GM18507 (cell line): ENCODE measurements around the gene TBC1D19.

Experiments used
- DNase-seq: peaks from one replicate; pipeline ENCODE4 v3.0.0; 2011; ENCODE audit warnings: low read depth; ENCODE audit not compliant: insufficient read length; ENCODE audit errors: extremely low spot score
- FAIRE-seq: peaks from 2 replicates; lab custom pipeline; 2011; peaks lifted over from hg19 to GRCh38; lab: Jason Lieb, UNC

The TBC1D19 gene

GRCh38 chr4:26723216-26723615, 139.3 kb downstream of the TBC1D19 start:
- DNase-seq (no peak), FAIRE-seq (peak; percentile 78)

- no peak for FAIRE-seq
- no peak for DNase-seq
Measured at GRCh38 chr4:26724534-26724933, 140.7 kb downstream of the TBC1D19 start.

GRCh38 chr4:26726655-26727387, 142.9 kb downstream of the TBC1D19 start:
- DNase-seq: no peak
- FAIRE-seq: no peak

DNA sequence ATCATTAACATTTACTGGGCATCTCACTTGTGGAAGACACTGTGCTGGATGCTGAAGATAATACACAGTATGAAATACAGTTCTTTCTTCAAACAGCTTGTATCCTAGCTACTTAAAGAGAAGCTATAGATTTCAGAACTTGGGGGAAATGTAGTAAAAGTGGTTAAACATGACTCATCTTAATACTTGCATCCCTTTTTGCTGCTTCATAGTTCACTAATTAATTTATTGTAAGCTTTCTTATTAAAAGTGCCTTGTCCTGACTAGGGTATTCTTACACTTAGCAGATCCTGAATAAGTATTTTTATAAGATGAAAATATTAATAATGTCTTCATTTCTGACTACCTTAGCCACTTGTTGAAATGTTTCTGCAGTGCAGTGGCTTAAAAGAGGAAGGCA, 144.0 kb downstream of the TBC1D19 start:
- DNase-seq: no peak

DNA sequence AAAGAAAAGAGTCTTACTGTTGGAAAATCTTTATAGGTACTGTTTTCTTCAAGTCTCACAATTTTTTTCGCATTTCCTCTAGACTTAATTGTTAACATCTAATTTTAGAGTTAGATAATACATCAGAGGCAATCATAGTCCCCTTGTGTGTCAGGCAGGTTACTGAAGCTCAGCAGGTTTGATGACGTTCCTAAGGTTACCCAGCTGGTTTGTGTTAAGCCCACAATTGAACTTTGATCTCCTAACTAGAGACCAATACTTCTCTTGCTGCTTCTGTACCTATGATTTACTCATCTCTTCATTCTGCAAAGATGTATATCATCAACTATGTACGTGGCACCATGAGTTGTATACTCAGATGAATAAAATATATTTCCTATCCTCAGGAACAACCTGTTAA, 145.1 kb downstream of the TBC1D19 start:
- no peak for FAIRE-seq
- no peak for DNase-seq

More for the DNA sequence above, 144.0 kb downstream of the TBC1D19 start:
- no peak for FAIRE-seq

DNA sequence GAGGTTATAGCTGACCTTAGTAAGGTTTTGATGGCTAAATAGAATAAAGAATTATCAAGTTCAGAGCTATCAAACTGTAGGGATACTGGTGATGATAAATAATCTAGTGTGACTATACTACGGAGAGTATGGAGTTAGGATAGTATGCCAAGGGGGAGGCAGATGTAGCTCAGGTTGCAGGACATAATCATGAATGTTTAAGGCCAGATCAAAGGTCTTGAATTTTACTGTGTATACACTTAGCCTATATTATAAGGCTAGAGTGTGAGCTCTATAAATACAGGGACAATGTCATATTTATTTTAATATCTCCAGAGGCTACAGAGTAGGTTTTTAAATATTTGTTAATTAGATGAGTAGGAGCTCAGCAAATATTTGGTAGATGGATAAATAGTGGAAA, 145.7 kb downstream of the TBC1D19 start:
- DNase-seq: no peak
- FAIRE-seq: no peak

DNA sequence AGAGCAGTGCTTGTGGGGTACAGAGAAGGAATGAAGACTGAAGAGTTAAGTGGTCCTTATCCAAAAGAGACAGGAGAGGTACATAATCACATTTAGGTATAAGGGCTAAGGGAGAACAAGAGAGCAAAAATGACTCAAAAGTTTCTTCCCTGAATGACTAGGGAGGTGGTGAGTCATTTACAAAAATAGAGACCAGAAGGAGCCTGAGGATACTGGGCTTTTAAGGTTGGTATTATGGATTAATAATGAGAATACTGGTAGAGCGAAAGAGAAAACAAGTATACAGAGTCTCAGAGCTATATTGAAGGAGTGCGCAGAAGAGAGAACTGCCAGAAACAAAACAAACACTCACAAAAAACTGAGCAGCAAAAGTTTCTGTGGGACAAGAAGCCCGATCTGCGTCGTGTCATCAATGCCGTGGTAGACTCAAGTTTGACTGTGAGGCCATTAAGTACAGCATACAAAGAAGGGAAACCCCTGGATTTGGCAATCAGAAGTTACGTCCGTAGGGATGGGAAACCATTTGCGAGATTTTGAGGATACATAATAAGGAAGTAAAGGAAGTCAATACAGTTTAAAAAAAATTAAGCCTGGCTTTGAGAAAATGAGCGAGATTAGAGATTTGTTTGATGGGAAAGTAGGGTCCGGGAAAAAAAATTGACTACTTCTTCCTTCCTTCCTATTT, 147.6 kb downstream of the TBC1D19 start:
- no peak for FAIRE-seq
- DNase-seq: no peak

DNA sequence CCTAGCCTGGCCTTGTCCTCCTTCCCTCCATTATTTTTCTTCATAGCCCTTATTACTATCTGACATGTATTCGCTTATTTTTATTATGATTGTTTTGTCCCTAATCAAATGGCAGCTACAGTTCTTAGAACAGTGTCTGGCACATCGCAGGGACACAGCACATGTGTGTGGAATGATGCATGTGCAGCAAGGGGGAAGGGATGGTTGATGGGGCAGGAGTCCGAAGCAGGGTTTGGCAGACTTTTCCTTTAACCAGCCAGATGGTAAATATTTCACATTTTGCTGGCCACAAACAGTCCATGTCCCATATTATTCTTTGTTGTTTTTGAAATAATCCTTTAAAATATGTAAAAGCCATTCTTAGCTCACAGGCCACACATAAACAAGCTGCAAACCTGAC, 148.5 kb downstream of the TBC1D19 start:
- FAIRE-seq: no peak
- DNase-seq: no peak

DNA sequence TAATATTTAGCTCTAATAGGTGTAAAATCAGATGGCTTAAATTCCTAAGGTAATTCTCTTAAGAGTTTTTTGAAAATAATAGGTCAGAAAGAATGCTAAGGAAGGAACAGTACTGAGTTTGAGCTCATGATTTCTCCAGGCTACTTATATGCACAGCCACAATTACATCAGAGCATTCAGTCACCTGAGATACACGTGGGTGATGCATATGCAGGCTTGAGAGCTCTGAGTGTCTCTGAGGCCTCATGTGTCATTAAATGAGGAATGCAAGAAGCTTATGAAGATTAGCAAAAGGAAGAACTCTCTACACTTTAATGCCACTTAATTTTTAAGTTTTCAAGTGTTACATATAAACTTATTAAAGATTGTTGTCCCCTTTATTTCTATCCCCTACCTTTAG, 152.7 kb downstream of the TBC1D19 start:
- DNase-seq (no peak), FAIRE-seq (no peak)

DNA sequence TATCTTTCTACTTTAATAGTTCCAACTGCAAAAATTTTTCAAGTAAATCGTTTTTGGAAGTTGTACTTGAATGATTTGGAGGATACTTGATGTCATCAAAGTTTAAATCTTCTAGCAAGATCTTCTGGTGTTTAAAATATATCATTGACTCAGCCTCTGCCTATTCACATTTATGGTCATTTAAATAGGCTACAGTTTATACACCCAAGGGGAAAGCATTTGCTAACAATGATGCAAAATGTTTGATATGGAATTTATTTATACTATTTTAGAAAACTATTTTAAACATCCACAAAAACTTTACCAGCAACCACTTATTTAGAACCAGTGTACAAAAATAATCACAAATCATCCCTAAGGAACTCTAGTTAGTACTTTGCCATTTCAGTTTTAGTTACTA, 153.5 kb downstream of the TBC1D19 start:
- FAIRE-seq (no peak), DNase-seq (no peak)

GRCh38 chr4:26741491-26741871, 157.6 kb downstream of the TBC1D19 start:
- DNase-seq: no peak
- FAIRE-seq: no peak

DNA sequence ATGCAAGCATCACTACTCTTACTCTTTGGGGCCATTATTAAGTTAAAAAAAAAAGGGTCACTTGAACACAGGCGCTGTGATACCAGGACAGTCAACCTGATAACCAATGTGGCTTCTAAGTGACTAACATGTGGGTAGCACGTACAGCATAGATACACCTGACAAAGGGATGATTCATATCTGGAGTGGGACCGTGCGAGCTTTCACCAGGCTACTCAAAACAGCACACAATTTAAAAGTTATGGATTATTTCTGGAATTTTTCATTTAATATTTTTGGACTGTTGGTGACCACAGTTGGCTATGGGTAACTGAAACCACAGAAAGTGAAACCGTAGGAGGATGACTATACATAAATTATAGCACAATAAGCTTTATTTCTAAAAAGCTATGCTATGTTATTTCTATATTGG, 162.9 kb downstream of the TBC1D19 start:
- DNase-seq: no peak
- FAIRE-seq: peak; percentile 89

GRCh38 chr4:26748811-26749210, 164.9 kb downstream of the TBC1D19 start:
- DNase-seq (no peak), FAIRE-seq (peak; percentile 47)

- DNase-seq: no peak
- FAIRE-seq: no peak
Measured at GRCh38 chr4:26749867-26750266, 166.0 kb downstream of the TBC1D19 start.

- no peak for DNase-seq
- no peak for FAIRE-seq
Measured at GRCh38 chr4:26751004-26751403, 167.1 kb downstream of the TBC1D19 start.

DNA sequence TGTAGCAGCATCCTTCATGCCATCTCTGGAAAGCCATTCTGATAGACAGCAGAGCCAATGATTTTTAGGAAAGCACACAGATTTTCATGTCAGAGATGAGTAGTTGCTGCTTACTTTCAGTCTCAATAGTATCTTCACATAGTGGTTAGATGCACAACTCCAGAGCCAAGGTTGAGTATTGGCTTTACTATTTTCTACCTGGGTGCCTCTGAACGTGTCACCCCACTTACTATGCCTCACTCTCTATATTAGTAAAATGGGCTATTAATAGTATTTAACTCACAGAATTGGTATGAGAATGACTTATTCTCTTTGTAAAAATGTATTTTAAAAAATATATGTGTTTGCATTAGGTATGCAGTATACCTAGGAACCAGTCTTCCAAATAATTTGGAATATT, 168.0 kb downstream of the TBC1D19 start:
- FAIRE-seq (no peak), DNase-seq (no peak)

- DNase-seq: no peak
- FAIRE-seq: no peak
Measured at GRCh38 chr4:26753187-26753586, 169.3 kb downstream of the TBC1D19 start.

GRCh38 chr4:26753617-26754016, 169.7 kb downstream of the TBC1D19 start:
- FAIRE-seq: no peak
- DNase-seq: no peak

DNA sequence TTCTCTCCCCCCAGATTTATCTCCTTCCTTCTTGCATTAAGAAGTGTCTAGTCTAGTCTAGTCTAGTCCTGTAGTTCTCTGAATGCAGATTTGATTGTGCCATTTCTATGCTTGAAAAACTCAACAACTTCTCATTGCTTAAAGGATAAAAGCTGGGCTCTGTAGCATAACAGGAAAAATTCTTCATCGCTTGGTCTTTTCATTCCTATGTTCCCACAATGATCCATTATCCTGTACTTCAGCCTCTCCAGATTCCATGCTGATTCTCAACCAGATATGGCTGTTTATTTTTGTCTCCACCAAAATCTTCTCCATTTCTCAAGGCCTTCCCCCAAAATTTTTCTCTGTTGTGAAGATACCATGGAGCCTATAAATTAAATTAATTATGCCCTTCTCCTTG, 173.9 kb downstream of the TBC1D19 start:
- no peak for FAIRE-seq
- DNase-seq: no peak

DNA sequence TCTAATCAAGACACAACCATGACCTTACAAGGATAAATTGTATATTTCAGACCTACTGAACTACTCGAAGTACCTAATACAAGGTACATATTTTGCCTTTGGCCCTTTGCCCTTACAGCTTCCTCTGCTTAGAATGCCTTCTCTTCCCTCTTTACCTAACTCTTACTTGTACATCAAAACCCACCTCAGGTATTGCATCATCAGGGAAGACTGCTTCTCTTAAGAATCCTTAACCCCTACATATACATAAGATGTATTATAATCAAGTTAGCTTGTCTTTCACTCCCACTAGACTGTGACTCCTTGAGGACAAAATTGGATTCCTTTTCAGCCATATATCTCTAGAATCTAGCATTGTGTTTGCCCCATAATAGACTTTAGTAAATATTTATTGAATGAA, 175.0 kb downstream of the TBC1D19 start:
- no peak for DNase-seq
- FAIRE-seq: no peak

DNA sequence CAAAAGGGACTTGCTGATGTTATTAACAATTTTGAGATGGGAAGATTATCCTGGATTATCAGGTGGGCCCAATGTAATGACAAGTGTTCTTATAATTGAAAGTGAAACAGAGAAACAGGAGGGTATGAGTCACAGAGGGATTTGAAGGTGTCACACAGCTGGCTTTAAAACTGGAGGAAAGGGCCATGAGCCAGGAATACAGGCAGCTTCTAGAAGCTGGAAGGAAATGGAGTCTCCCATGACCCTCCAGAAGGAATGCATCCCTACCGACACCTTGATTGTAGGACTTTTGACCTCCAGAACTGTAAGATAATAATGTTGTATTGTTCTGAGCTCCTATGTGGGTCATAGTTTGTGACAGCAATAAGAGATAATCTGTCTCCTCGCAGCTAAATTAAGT, 178.8 kb downstream of the TBC1D19 start:
- FAIRE-seq: no peak
- no peak for DNase-seq
